Loucy (cell line): ENCODE data around the gene PEAR1.

Experiments
- H2AFZ ChIP-seq: fragments of 200-600 bp; sonication (generic); 2 replicates; pipeline ENCODE4 v1.6.0; 2016; ENCODE audit warnings: antibody characterized with exemption, mild to moderate bottlenecking, low read length, moderate library complexity
- H3F3A ChIP-seq: fragments of 200-600 bp; 2 replicates; pipeline ENCODE4 v1.6.0; 2016; ENCODE audit warnings: antibody characterized with exemption, low read depth, mild to moderate bottlenecking
- H3K27me3 ChIP-seq: fragments of 200-600 bp; sonication (generic); 2 replicates; pipeline ENCODE4 v1.6.1; 2014; ENCODE audit warnings: low read length, mild to moderate bottlenecking; ENCODE audit not compliant: insufficient read depth, poor library complexity, severe bottlenecking
- H3K36me3 ChIP-seq: fragments of 200-600 bp; sonication (generic); 2 replicates; pipeline ENCODE4 v1.6.1; 2016; ENCODE audit warnings: low read length; ENCODE audit not compliant: insufficient read depth
- H3K4me1 ChIP-seq: fragments of 200-600 bp; sonication (generic); 2 replicates; pipeline ENCODE4 v1.5.1; 2014; ENCODE audit warnings: low read length, mild to moderate bottlenecking; ENCODE audit not compliant: insufficient read depth, poor library complexity, severe bottlenecking
- H3K4me2 ChIP-seq: fragments of 200-600 bp; sonication (generic); 2 replicates; pipeline ENCODE4 v1.6.0; 2014; ENCODE audit warnings: antibody characterized with exemption, low read length, low read depth, mild to moderate bottlenecking; ENCODE audit not compliant: poor library complexity, severe bottlenecking
- H3K4me3 ChIP-seq: fragments of 200-600 bp; sonication (generic); 2 replicates; pipeline ENCODE4 v1.5.1; 2014; ENCODE audit warnings: low read length, mild to moderate bottlenecking, mixed read lengths; ENCODE audit not compliant: poor library complexity, severe bottlenecking
- H3K79me2 ChIP-seq: fragments of 200-600 bp; sonication (generic); 2 replicates; pipeline ENCODE4 v1.6.1; 2014; ENCODE audit warnings: low read length; ENCODE audit not compliant: insufficient read depth
- H3K9ac ChIP-seq: fragments of 200-600 bp; sonication (generic); 2 replicates; pipeline ENCODE4 v1.6.0; 2014; ENCODE audit warnings: mild to moderate bottlenecking, low read depth, low read length, moderate library complexity; ENCODE audit not compliant: poor library complexity, severe bottlenecking
- H3K9me2 ChIP-seq: fragments of 200-600 bp; sonication (generic); replicated peaks from 2 replicates; pipeline ENCODE4 v1.6.1; 2016; ENCODE audit warnings: low read depth, low read length, mixed read lengths
- H3K9me3 ChIP-seq: fragments of 200-600 bp; sonication (generic); 2 replicates; pipeline ENCODE4 v1.6.1; 2014; ENCODE audit warnings: mild to moderate bottlenecking, antibody characterized with exemption, low read length, low read depth; ENCODE audit not compliant: insufficient read depth
- H4K20me1 ChIP-seq: fragments of 200-600 bp; sonication (generic); 2 replicates; pipeline ENCODE4 v1.6.0; 2014; ENCODE audit warnings: antibody characterized with exemption, low read length, mild to moderate bottlenecking; ENCODE audit not compliant: insufficient read depth, poor library complexity, severe bottlenecking
- CTCF ChIP-seq: fragments of 200-600 bp; sonication (generic); conservative IDR thresholded peaks from 2 replicates; pipeline ENCODE4 v1.5.1; 2014; ENCODE audit warnings: mild to moderate bottlenecking, antibody characterized with exemption, low read length
- EZH2phosphoT487 ChIP-seq: fragments of 200-600 bp; IDR thresholded peaks from 2 replicates; pipeline ENCODE4 v1.6.1; 2018; ENCODE audit warnings: antibody characterized with exemption, mild to moderate bottlenecking, moderate library complexity, borderline replicate concordance

PEAR1 gene

DNA sequence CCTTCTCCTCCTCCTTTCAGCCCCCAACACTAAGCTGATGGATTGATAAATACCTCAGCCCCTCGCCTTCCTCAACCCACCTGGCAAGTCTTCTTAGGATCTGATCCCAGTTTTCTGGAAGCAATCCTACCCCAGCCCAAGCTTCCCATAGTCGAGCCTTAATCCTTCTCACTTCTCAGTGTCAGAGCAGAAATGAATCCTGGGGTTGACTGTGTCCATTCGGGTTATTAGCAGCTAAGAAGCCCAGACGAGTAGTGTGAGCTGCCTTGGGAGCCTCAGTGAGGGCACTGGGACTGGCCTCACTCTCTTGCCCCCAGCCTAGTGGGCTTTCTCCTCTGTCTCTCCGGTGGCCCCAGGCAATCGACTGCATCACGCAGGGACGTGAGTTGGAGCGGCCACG lies 12.4 kb upstream of the PEAR1 start:
- Histone ChIP-seq H3K4me2 (no peak overlapping the region), H3K27me3 (no peaks in the 10 kb centered on the region), H4K20me1 (no peaks in the 10 kb centered on the region), H2AFZ (no peak overlapping the region), H3K4me1 (no peaks in the 10 kb centered on the region), H3K4me3 (no peak overlapping the region), H3K9me2 (no peaks in the 10 kb centered on the region), H3K9ac (no peak overlapping the region), H3K36me3 (no peaks in the 10 kb centered on the region), H3K9me3 (no peaks in the 10 kb centered on the region), H3F3A (no peaks in the 10 kb centered on the region), H3K79me2 (no peaks in the 10 kb centered on the region)
- TF ChIP-seq EZH2phosphoT487 (no peak), CTCF (no peak)

DNA sequence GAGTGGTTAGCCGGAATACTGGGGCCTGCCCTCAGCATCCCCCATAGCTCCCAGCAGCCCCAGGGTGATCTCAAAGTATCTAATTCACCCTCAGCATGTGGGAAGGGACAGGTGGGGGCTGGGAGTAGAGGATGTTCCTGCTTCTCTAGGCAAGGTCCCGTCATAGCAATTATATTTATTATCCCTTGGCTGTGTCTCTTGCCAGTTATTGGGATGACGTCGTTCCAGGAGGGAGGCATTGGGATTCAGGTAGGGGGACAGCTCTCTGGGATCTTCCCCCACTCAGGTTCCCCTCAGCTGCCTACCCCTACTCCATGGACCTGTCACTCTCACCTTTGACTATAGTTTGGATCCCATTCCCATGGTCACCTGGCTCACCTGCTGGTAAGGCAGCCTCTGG lies 11.9 kb upstream of the PEAR1 start:
- H3K27me3 ChIP-seq: no peaks in the 10 kb centered on the region
- no peak overlapping the region for H3K9ac ChIP-seq
- TF ChIP-seq EZH2phosphoT487 (no peak), CTCF (no peak)
- H3K4me3 ChIP-seq: no peak overlapping the region
- H3K79me2 ChIP-seq: no peaks in the 10 kb centered on the region
- no peak overlapping the region for H2AFZ ChIP-seq
- no peaks in the 10 kb centered on the region for H3F3A ChIP-seq
- no peaks in the 10 kb centered on the region for H4K20me1 ChIP-seq
- H3K9me3 ChIP-seq: no peaks in the 10 kb centered on the region
- H3K4me1 ChIP-seq: no peaks in the 10 kb centered on the region
- no peaks in the 10 kb centered on the region for H3K9me2 ChIP-seq
- H3K4me2 ChIP-seq: no peak overlapping the region
- H3K36me3 ChIP-seq: no peaks in the 10 kb centered on the region

- Histone ChIP-seq H3K27me3 (no peaks in the 10 kb centered on the region), H3K36me3 (no peaks in the 10 kb centered on the region), H3K9me2 (no peaks in the 10 kb centered on the region), H3K4me1 (no peaks in the 10 kb centered on the region), H3K4me3 (no peak overlapping the region), H2AFZ (no peak overlapping the region), H3F3A (no peaks in the 10 kb centered on the region), H3K9ac (no peak overlapping the region), H3K4me2 (no peak overlapping the region), H4K20me1 (no peaks in the 10 kb centered on the region), H3K79me2 (no peaks in the 10 kb centered on the region), H3K9me3 (no peaks in the 10 kb centered on the region)
- no peak for TF ChIP-seq EZH2phosphoT487
- TF ChIP-seq CTCF: no peak
Observed at GRCh38 chr1:156882543-156882942, 11.0 kb upstream of the PEAR1 start.
